MM.1S (cell line): ENCODE results near the gene IFT172.

ENCODE experiments used
- DNase-seq: peaks from one replicate; pipeline ENCODE4 v3.0.0-alpha.2; 2015
- H2AFZ ChIP-seq: fragments of 300-600 bp; sonication (generic); 2 replicates; pipeline ENCODE4 v1.6.0; 2016; ENCODE audit warnings: antibody characterized with exemption, low read length
- H3F3A ChIP-seq: fragments of 300-600 bp; sonication (generic); 2 replicates; pipeline ENCODE4 v1.6.1; 2016; ENCODE audit warnings: mild to moderate bottlenecking, antibody characterized with exemption, low read length, moderate library complexity, mixed read lengths; ENCODE audit not compliant: insufficient read depth
- H3K27ac ChIP-seq: fragments of 300-600 bp; sonication (generic); 2 replicates; pipeline ENCODE4 v1.5.1; 2016; ENCODE audit warnings: mild to moderate bottlenecking, low read length
- H3K27me3 ChIP-seq: fragments of 300-600 bp; sonication (generic); replicated peaks from 2 replicates; pipeline ENCODE4 v1.6.0; 2016; ENCODE audit warnings: low read length; ENCODE audit not compliant: insufficient read depth
- H3K36me3 ChIP-seq: fragments of 300-600 bp; sonication (generic); replicated peaks from 2 replicates; pipeline ENCODE4 v1.6.1; 2016; ENCODE audit warnings: mild to moderate bottlenecking, low read length, mixed read lengths; ENCODE audit not compliant: insufficient read depth
- H3K4me1 ChIP-seq: fragments of 300-600 bp; sonication (generic); 2 replicates; pipeline ENCODE4 v1.6.1; 2016; ENCODE audit warnings: low read length, mixed read lengths
- H3K4me2 ChIP-seq: fragments of 300-600 bp; sonication (generic); 2 replicates; pipeline ENCODE4 v1.6.0; 2016; ENCODE audit warnings: low read depth, low read length
- H3K4me3 ChIP-seq: fragments of 300-600 bp; sonication (generic); 2 replicates; pipeline ENCODE4 v1.5.1; 2016; ENCODE audit warnings: low read length, mixed read lengths
- H3K79me2 ChIP-seq: fragments of 300-600 bp; sonication (generic); 2 replicates; pipeline ENCODE4 v1.6.1; 2016; ENCODE audit warnings: mixed run types, low read length, mixed read lengths
- H3K9ac ChIP-seq: fragments of 300-600 bp; sonication (generic); 2 replicates; pipeline ENCODE4 v1.6.1; 2016; ENCODE audit warnings: low read length, mixed read lengths
- H3K9me2 ChIP-seq: fragments of 300-600 bp; sonication (generic); replicated peaks from 2 replicates; pipeline ENCODE4 v1.6.1; 2016; ENCODE audit warnings: mild to moderate bottlenecking, low read length, mixed read lengths; ENCODE audit not compliant: insufficient read depth
- H3K9me3 ChIP-seq: fragments of 300-600 bp; sonication (generic); replicated peaks from 2 replicates; pipeline ENCODE4 v1.6.1; 2016; ENCODE audit warnings: mild to moderate bottlenecking, low read length, mixed read lengths; ENCODE audit not compliant: insufficient read depth
- H4K20me1 ChIP-seq: fragments of 300-600 bp; sonication (generic); 2 replicates; pipeline ENCODE4 v1.6.1; 2016; ENCODE audit warnings: mild to moderate bottlenecking, low read length, moderate library complexity, mixed read lengths; ENCODE audit not compliant: insufficient read depth
- CTCF ChIP-seq: fragments of 300-600 bp; sonication (generic); IDR thresholded peaks from 2 replicates; pipeline ENCODE4 v1.5.1; 2016; ENCODE audit warnings: antibody characterized with exemption, low read length, mixed read lengths
- EZH2 ChIP-seq: fragments of 300-600 bp; sonication (generic); optimal IDR thresholded peaks from 2 replicates; pipeline ENCODE3; 2017; ENCODE audit warnings: low read depth, mild to moderate bottlenecking, antibody characterized with exemption, low read length, mixed read lengths
- EZH2phosphoT487 ChIP-seq: fragments of 300-600 bp; sonication (generic); IDR thresholded peaks from 2 replicates; pipeline ENCODE4 v1.6.1; 2018; ENCODE audit warnings: antibody characterized with exemption, low read length

The IFT172 gene

GRCh38 chr2:27520316-27520715, 30.8 kb upstream of the IFT172 start:
- DNase-seq: no peak
- Histone ChIP-seq H3K4me3 (no peak overlapping the region), H3K27ac (no peak overlapping the region), H3K9me2 (no peaks in the 10 kb centered on the region), H3K27me3 (no peaks in the 10 kb centered on the region), H3K9me3 (no peaks in the 10 kb centered on the region), H2AFZ (no peak overlapping the region), H3F3A (no peaks in the 10 kb centered on the region), H3K79me2 (no peaks in the 10 kb centered on the region), H4K20me1 (no peaks in the 10 kb centered on the region), H3K4me1 (no peaks in the 10 kb centered on the region), H3K4me2 (no peak overlapping the region), H3K9ac (no peak overlapping the region), H3K36me3 (no peaks in the 10 kb centered on the region)
- no peak for TF ChIP-seq EZH2
- no peak for TF ChIP-seq EZH2phosphoT487
- TF ChIP-seq CTCF: no peak

GRCh38 chr2:27518782-27519113, 29.2 kb upstream of the IFT172 start:
- no peaks in the 10 kb centered on the region for H3K36me3 ChIP-seq
- H3K9me2 ChIP-seq: no peaks in the 10 kb centered on the region
- no peak overlapping the region for H2AFZ ChIP-seq
- no peak for DNase-seq
- H3K4me1 ChIP-seq: no peaks in the 10 kb centered on the region
- no peak overlapping the region for H3K27ac ChIP-seq
- H3F3A ChIP-seq: no peaks in the 10 kb centered on the region
- no peaks in the 10 kb centered on the region for H3K27me3 ChIP-seq
- no peak for TF ChIP-seq EZH2phosphoT487
- no peak for TF ChIP-seq CTCF
- no peak for TF ChIP-seq EZH2
- H4K20me1 ChIP-seq: no peaks in the 10 kb centered on the region
- H3K79me2 ChIP-seq: no peaks in the 10 kb centered on the region
- H3K4me2 ChIP-seq: no peak overlapping the region
- H3K4me3 ChIP-seq: no peak overlapping the region
- H3K9me3 ChIP-seq: no peaks in the 10 kb centered on the region
- H3K9ac ChIP-seq: no peak overlapping the region

GRCh38 chr2:27518113-27518781, 28.7 kb upstream of the IFT172 start:
- H3K9ac ChIP-seq: no peak overlapping the region
- H3K4me3 ChIP-seq: no peak overlapping the region
- H3K36me3 ChIP-seq: no peaks in the 10 kb centered on the region
- no peaks in the 10 kb centered on the region for H3K9me2 ChIP-seq
- no peak overlapping the region for H3K4me2 ChIP-seq
- H3K27ac ChIP-seq: no peak overlapping the region
- no peak for DNase-seq
- no peaks in the 10 kb centered on the region for H3K79me2 ChIP-seq
- H2AFZ ChIP-seq: no peak overlapping the region
- no peaks in the 10 kb centered on the region for H4K20me1 ChIP-seq
- H3F3A ChIP-seq: no peaks in the 10 kb centered on the region
- no peaks in the 10 kb centered on the region for H3K9me3 ChIP-seq
- TF ChIP-seq EZH2 (no peak), CTCF (no peak), EZH2phosphoT487 (no peak)
- H3K4me1 ChIP-seq: no peaks in the 10 kb centered on the region
- H3K27me3 ChIP-seq: no peaks in the 10 kb centered on the region
